ENCODE results near the gene SYNE1. TPM values are rescaled to one million over a fixed set of nuclear protein-coding genes. Genes with fewer than 3 reads are reported as not detected.

Gene SYNE1
- total and polyA plus RNA-seq, 2 of the 8 experiments (the other 6 are each of a cell fraction or from before 2014, with no cell fraction given) = 2.8 to 5.5 TPM

DNA sequence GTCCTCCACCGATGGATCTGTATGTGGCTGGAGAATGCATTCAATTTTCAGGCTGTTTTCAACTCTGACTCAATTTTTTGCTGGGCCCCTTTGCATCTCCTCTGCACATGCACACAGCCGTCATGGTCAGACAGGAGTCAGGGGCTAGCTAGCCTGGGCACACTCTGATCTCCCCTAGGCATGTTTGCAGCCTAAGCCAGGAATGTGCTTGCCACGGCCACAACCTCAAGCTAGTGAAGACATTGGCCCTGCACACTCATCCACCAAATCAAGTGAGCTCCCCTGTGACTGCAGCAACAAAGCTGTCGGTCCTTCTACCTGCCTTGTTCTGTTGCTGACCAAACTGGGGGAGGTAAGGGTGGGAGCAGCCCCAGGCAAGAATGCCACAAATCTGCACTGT, 529.2 kb downstream of the SYNE1 start:
- Histone ChIP-seq H3K18ac (ENCODE audit: extremely low read depth, low read length) (no peak overlapping the region), H3K23me2 (ENCODE audit: low read depth, low read length) (no peaks in the 10 kb centered on the region), H2AFZ (ENCODE audit: low read length) (no peak overlapping the region), H3K56ac (replicated peaks; ENCODE audit: insufficient read length, low read depth, low read length) (no peak overlapping the region), H2BK5ac (ENCODE audit: low read depth, low read length) (no peak overlapping the region), H4K91ac (replicated peaks; ENCODE audit: insufficient read length, low read length) (no peak overlapping the region), H3K4me3 (ENCODE audit: extremely low read depth in 1 of 4, insufficient read depth in 2 of 4, low read depth in 3 of 4, low read length in 4 of 4) (no peak overlapping the region), H2BK12ac (ENCODE audit: low read depth, low read length) (no peak overlapping the region), H3K14ac (ENCODE audit: insufficient read length) (no peak overlapping the region), H3K27me3 (replicated peaks in 1 of 4; ENCODE audit: control insufficient read depth in 3 of 4, extremely low read depth in 1 of 4, insufficient read depth in 3 of 4, low read length in 3 of 4) (no peaks in the 10 kb centered on the region), H2BK20ac (ENCODE audit: low read length) (no peak overlapping the region), H3K79me1 (ENCODE audit: low read depth, low read length) (no peaks in the 10 kb centered on the region), H3K79me2 (ENCODE audit: control insufficient read depth in 1 of 2, insufficient read depth in 2 of 2, low read length in 2 of 2) (no peaks in the 10 kb centered on the region), H3K4ac (replicated peaks; ENCODE audit: insufficient read length, low read depth, low read length) (no peak overlapping the region), H4K8ac (ENCODE audit: extremely low read depth, insufficient read depth, low read length) (peak overlapping the region; percentile 14; the same call in 1 of the 2 replicates), H3K9me3 (ENCODE audit: insufficient read depth in 2 of 2, low read depth in 1 of 2, low read length in 1 of 2) (no peaks in the 10 kb centered on the region), H4K20me1 (replicated peaks in 1 of 2; ENCODE audit: control insufficient read depth in 1 of 2, insufficient read depth in 2 of 2, low read length in 2 of 2) (no peaks in the 10 kb centered on the region), H3K36me3 (ENCODE audit: control insufficient read depth in 2 of 4, insufficient read depth in 4 of 4, low read length in 3 of 4) (no peaks in the 10 kb centered on the region), H2BK15ac (ENCODE audit: low read length) (no peak overlapping the region), H2AK5ac (ENCODE audit: low read depth, low read length) (no peak overlapping the region), H4K5ac (ENCODE audit: insufficient read length, low read depth, low read length) (no peak overlapping the region), H3K4me1 (replicated peaks in 1 of 4; ENCODE audit: control insufficient read depth in 3 of 4, insufficient read depth in 4 of 4, low read length in 3 of 4) (no peaks in the 10 kb centered on the region), H3K23ac (ENCODE audit: insufficient read length) (no peak overlapping the region), H3K27ac (ENCODE audit: low read depth, low read length) (no peak overlapping the region), H3K4me2 (ENCODE audit: insufficient read depth in 1 of 2, low read depth in 2 of 2, low read length in 2 of 2) (no peak overlapping the region), H3K9ac (replicated peaks in 1 of 4; ENCODE audit: extremely low read depth in 1 of 4, low read depth in 3 of 4, low read length in 3 of 4) (no peak overlapping the region), H2BK120ac (replicated peaks; ENCODE audit: low read depth, low read length) (no peak overlapping the region)
- ChIA-PET POLR2A (ENCODE audit: partially characterized antibody) (no interaction called here), CTCF (ENCODE audit: partially characterized antibody) (interaction anchor here (0.9 to 1.4 kb wide), 2 partner anchors 11 to 17 kb away, joined by 3 to 5 read pairs; no protein-coding TSS in a partner anchor)
- WGBS, 2 experiments (ENCODE audit: extremely low coverage in 1 of 2, insufficient coverage in 1 of 2, insufficient read length in 1 of 2, insufficient replicate concordance in 2 of 2, low coverage in 1 of 2, low lambda C conversion rate in 2 of 2, missing lambda C conversion rate in 1 of 2) = 81% methylated on average over 4 of the region's 4 CpGs; no CpG with 5 or more reads in 1 of the 2 experiments
- no peak for FAIRE-seq
- DNase-seq (ENCODE audit: low read depth in 1 of 2, low spot score in 2 of 2) = no peak
- TF ChIP-seq HDAC6 (IDR thresholded peaks at IDR 0.05; ENCODE audit: low read depth, low read length) = no peak
- TF ChIP-seq CHD1 (IDR thresholded peaks at IDR 0.05; ENCODE audit: low read depth, low read length) = no peak
- no peak for TF ChIP-seq JUN (IDR thresholded peaks at IDR 0.05; ENCODE audit: low read depth, low read length)

Data from H1 (cell line).